Measurements from ENCODE around the gene DGKB.

Gene DGKB

GRCh38 chr7:14380881-14381280 is 521.7 kb downstream of the DGKB start:
- TF ChIP-seq PAX5 (IDR thresholded peaks at IDR 0.05; ENCODE audit: insufficient read depth, low read length, severe bottlenecking) (no peak), POLR2A (IDR thresholded peaks at IDR 0.05; ENCODE audit: low read depth, low read length) (no peak), SPI1 (IDR thresholded peaks at IDR 0.05; ENCODE audit: low read depth, low read length) (no peak)
- DNase-seq (ENCODE audit: insufficient read length, low spot score) (no peak), FAIRE-seq (no peak)

- TF ChIP-seq SPI1 (IDR thresholded peaks at IDR 0.05; ENCODE audit: low read depth, low read length) (no peak), POLR2A (IDR thresholded peaks at IDR 0.05; ENCODE audit: low read depth, low read length) (no peak), TAF1 (IDR thresholded peaks at IDR 0.05; ENCODE audit: low read depth, low read length) (no peak), PAX5 (IDR thresholded peaks at IDR 0.05; ENCODE audit: insufficient read depth, low read length, severe bottlenecking) (no peak), POU2F2 (IDR thresholded peaks at IDR 0.05; ENCODE audit: low read depth, low read length) (no peak), POLR2AphosphoS5 (IDR thresholded peaks at IDR 0.05; ENCODE audit: low read depth, low read length) (no peak)
- FAIRE-seq, result no peak
- DNase-seq (ENCODE audit: insufficient read length, low spot score), result no peak
These were observed 524.8 kb downstream of the DGKB start for GRCh38 chr7:14377646-14378266.

- no peak for FAIRE-seq
- TF ChIP-seq PAX5 (IDR thresholded peaks at IDR 0.05; ENCODE audit: insufficient read depth, low read length, severe bottlenecking) (no peak), POU2F2 (IDR thresholded peaks at IDR 0.05; ENCODE audit: low read depth, low read length) (no peak), POLR2AphosphoS5 (IDR thresholded peaks at IDR 0.05; ENCODE audit: low read depth, low read length) (no peak), POLR2A (IDR thresholded peaks at IDR 0.05; ENCODE audit: low read depth, low read length) (no peak), SPI1 (IDR thresholded peaks at IDR 0.05; ENCODE audit: low read depth, low read length) (no peak), TAF1 (IDR thresholded peaks at IDR 0.05; ENCODE audit: low read depth, low read length) (no peak)
- no peak for DNase-seq (ENCODE audit: insufficient read length, low spot score)
These were observed 525.8 kb downstream of the DGKB start for GRCh38 chr7:14376711-14377110.

DNA sequence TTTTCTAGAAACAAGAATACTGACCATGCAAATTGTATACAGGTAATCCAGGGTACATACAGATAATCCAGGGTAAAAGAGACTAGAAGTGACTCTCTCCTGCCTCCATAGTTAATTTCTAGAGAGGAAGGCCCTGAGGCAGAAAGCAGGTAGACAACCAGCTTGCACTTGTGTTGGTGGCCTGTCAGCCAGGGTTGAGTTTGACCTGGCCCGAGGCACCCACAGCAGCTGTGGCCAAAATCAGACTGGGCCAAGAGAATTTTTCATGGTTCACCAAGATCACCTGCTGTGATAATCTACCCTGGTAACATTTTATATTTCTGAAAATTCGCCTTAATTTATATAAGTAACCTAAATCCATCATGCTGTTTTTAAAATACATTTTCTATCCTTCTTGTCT is 526.6 kb downstream of the DGKB start:
- FAIRE-seq, result no peak
- DNase-seq (ENCODE audit: insufficient read length, low spot score), result no peak
- no peak for TF ChIP-seq POU2F2 (IDR thresholded peaks at IDR 0.05; ENCODE audit: low read depth, low read length)
- TF ChIP-seq SPI1 (IDR thresholded peaks at IDR 0.05; ENCODE audit: low read depth, low read length), result no peak
- no peak for TF ChIP-seq POLR2A (IDR thresholded peaks at IDR 0.05; ENCODE audit: low read depth, low read length)
- TF ChIP-seq PAX5 (IDR thresholded peaks at IDR 0.05; ENCODE audit: insufficient read depth, low read length, severe bottlenecking), result no peak
- no peak for TF ChIP-seq POLR2AphosphoS5 (IDR thresholded peaks at IDR 0.05; ENCODE audit: low read depth, low read length)

DNA sequence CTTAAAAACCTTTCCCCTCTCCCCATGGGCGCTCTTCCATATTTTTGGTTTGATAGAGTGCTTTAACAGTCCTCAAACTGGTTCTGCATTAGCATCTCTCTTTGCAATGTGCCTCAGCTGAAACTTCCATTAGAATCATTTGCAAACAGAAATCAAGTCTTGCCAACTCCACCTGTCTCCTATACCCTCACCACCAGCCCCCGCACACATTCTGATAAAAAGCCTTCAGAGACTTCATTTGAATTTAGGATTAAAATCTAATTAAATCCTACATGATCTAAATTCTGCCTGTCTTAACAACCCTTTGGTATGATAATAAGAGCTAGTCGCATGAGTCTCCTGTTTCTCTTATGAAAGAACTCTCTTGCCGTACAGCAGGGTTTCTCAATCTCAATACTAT is 528.2 kb downstream of the DGKB start:
- TF ChIP-seq SPI1 (IDR thresholded peaks at IDR 0.05; ENCODE audit: low read depth, low read length) (no peak), TAF1 (IDR thresholded peaks at IDR 0.05; ENCODE audit: low read depth, low read length) (no peak), POLR2AphosphoS5 (IDR thresholded peaks at IDR 0.05; ENCODE audit: low read depth, low read length) (no peak), POU2F2 (IDR thresholded peaks at IDR 0.05; ENCODE audit: low read depth, low read length) (no peak), POLR2A (IDR thresholded peaks at IDR 0.05; ENCODE audit: low read depth, low read length) (no peak), PAX5 (IDR thresholded peaks at IDR 0.05; ENCODE audit: insufficient read depth, low read length, severe bottlenecking) (no peak)
- DNase-seq (ENCODE audit: insufficient read length, low spot score) (no peak), FAIRE-seq (no peak)

GRCh38 chr7:14368285-14368684 is 534.3 kb downstream of the DGKB start:
- FAIRE-seq (no peak), DNase-seq (ENCODE audit: insufficient read length, low spot score) (no peak)
- TF ChIP-seq PAX5 (IDR thresholded peaks at IDR 0.05; ENCODE audit: insufficient read depth, low read length, severe bottlenecking) (no peak), TAF1 (IDR thresholded peaks at IDR 0.05; ENCODE audit: low read depth, low read length) (no peak), POU2F2 (IDR thresholded peaks at IDR 0.05; ENCODE audit: low read depth, low read length) (no peak), SPI1 (IDR thresholded peaks at IDR 0.05; ENCODE audit: low read depth, low read length) (no peak), POLR2A (IDR thresholded peaks at IDR 0.05; ENCODE audit: low read depth, low read length) (no peak), POLR2AphosphoS5 (IDR thresholded peaks at IDR 0.05; ENCODE audit: low read depth, low read length) (no peak)

DNA sequence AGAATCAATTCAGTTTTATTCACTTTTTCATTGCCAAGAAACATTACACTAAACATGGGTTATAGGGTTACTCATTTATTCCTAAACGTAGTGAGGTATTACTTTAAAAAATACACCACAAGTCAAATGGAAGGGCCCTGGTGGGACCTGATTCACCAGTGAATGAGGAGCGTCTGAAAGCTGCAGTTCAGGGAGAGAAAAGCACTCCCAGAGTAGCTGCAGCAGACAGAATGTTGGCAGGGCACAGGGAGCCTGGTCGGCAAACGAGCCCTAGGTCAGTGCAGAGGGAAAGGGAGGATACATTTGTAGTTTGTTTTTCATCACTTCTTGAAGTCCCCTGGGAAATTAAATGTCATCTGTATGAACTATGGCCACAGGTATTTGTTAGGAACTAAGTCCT is 551.4 kb downstream of the DGKB start:
- FAIRE-seq (no peak), DNase-seq (ENCODE audit: insufficient read length, low spot score) (no peak)
- TF ChIP-seq POLR2AphosphoS5 (IDR thresholded peaks at IDR 0.05; ENCODE audit: low read depth, low read length), result no peak
- TF ChIP-seq POLR2A (IDR thresholded peaks at IDR 0.05; ENCODE audit: low read depth, low read length), result no peak
- TF ChIP-seq POU2F2 (IDR thresholded peaks at IDR 0.05; ENCODE audit: low read depth, low read length), result no peak

DNA sequence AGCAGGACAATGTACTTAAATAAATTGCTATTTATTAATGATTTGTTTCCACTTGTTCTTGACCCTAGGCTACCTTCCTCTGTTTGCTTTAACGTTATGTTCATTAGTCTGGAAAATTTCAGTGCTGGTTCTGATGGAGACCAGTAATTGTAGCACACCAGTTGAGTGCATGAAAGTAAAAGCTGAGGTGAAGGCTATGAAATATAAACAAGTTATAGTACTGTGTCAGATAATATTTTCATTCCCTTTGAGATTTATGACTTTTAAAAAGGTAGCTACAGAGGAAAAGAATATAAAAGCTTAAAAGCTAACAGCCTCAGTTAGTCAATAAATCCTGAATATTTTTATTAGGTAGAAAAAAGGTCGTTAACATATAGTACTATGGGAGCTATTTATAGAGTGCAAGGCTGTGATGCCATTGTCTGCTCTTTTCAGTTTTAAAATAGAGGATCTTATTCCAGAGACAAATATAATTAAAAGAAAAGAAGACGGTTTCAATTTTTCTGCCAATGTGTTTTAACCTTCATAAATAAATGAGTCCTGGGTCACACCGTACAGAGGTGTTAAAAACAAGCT is 561.3 kb downstream of the DGKB start:
- DNase-seq (ENCODE audit: insufficient read length, low spot score), result no peak

GRCh38 chr7:14340393-14341074 is 562.0 kb downstream of the DGKB start:
- DNase-seq (ENCODE audit: insufficient read length, low spot score) (no peak), FAIRE-seq (no peak)
- TF ChIP-seq POU2F2 (IDR thresholded peaks at IDR 0.05; ENCODE audit: low read depth, low read length), result no peak
- TF ChIP-seq POLR2A (IDR thresholded peaks at IDR 0.05; ENCODE audit: low read depth, low read length), result no peak
- TF ChIP-seq TAF1 (IDR thresholded peaks at IDR 0.05; ENCODE audit: low read depth, low read length), result no peak
- TF ChIP-seq SPI1 (IDR thresholded peaks at IDR 0.05; ENCODE audit: low read depth, low read length), result no peak
- TF ChIP-seq POLR2AphosphoS5 (IDR thresholded peaks at IDR 0.05; ENCODE audit: low read depth, low read length), result no peak

More for the DNA sequence above, 561.3 kb downstream of the DGKB start:
- no peak for FAIRE-seq
- TF ChIP-seq POU2F2 (IDR thresholded peaks at IDR 0.05; ENCODE audit: low read depth, low read length) (no peak), POLR2AphosphoS5 (IDR thresholded peaks at IDR 0.05; ENCODE audit: low read depth, low read length) (no peak), TAF1 (IDR thresholded peaks at IDR 0.05; ENCODE audit: low read depth, low read length) (no peak), PAX5 (IDR thresholded peaks at IDR 0.05; ENCODE audit: insufficient read depth, low read length, severe bottlenecking) (no peak), SPI1 (IDR thresholded peaks at IDR 0.05; ENCODE audit: low read depth, low read length) (no peak), POLR2A (IDR thresholded peaks at IDR 0.05; ENCODE audit: low read depth, low read length) (no peak)
